ENCODE results near the gene PIGL.
"Not testable (repeated sequence)": the region's sequence is repeated elsewhere in the genome, so short reads cannot be mapped to it uniquely, and the experiment has no call there.

Gene PIGL

GRCh38 chr17:16273929-16274339, 56.9 kb downstream of the PIGL start:
- no peak for DNase-seq (ENCODE audit: low read depth)

GRCh38 chr17:16275024-16275423, 58.0 kb downstream of the PIGL start:
- no peak for DNase-seq (ENCODE audit: low read depth)

GRCh38 chr17:16277163-16277562, 60.2 kb downstream of the PIGL start:
- no peak for DNase-seq (ENCODE audit: low read depth)

GRCh38 chr17:16281351-16281750, 64.3 kb downstream of the PIGL start:
- no peak for DNase-seq (ENCODE audit: low read depth)

GRCh38 chr17:16282522-16282921, 65.5 kb downstream of the PIGL start:
- DNase-seq (ENCODE audit: low read depth): no peak

- no peak for DNase-seq (ENCODE audit: low read depth)
Observed at GRCh38 chr17:16283705-16284104, 66.7 kb downstream of the PIGL start.

GRCh38 chr17:16285646-16286008, 68.6 kb downstream of the PIGL start:
- DNase-seq (ENCODE audit: low read depth): no peak

GRCh38 chr17:16286009-16286946, 69.3 kb downstream of the PIGL start:
- DNase-seq (ENCODE audit: low read depth): peak; percentile 15

GRCh38 chr17:16286947-16287562, 70.0 kb downstream of the PIGL start:
- DNase-seq (ENCODE audit: low read depth): no peak

- DNase-seq (ENCODE audit: low read depth): no peak
Observed at GRCh38 chr17:16287563-16288027, 70.6 kb downstream of the PIGL start.

- DNase-seq (ENCODE audit: low read depth): no peak
Observed at GRCh38 chr17:16288860-16289571, 72.0 kb downstream of the PIGL start.

GRCh38 chr17:16293931-16294330, 76.9 kb downstream of the PIGL start:
- no peak for DNase-seq (ENCODE audit: low read depth)

- DNase-seq (ENCODE audit: low read depth): no peak
Observed at GRCh38 chr17:16294560-16294959, 77.5 kb downstream of the PIGL start.

- DNase-seq (ENCODE audit: low read depth): not testable (repeated sequence)
Observed at GRCh38 chr17:16296072-16296471, 79.1 kb downstream of the PIGL start.

GRCh38 chr17:16297367-16298139, 80.5 kb downstream of the PIGL start:
- DNase-seq (ENCODE audit: low read depth): no peak

GRCh38 chr17:16298140-16298662, 81.2 kb downstream of the PIGL start:
- DNase-seq (ENCODE audit: low read depth): no peak

- no peak for DNase-seq (ENCODE audit: low read depth)
Observed at GRCh38 chr17:16300554-16300953, 83.5 kb downstream of the PIGL start.

- no peak for DNase-seq (ENCODE audit: low read depth)
Observed at GRCh38 chr17:16301963-16302855, 85.2 kb downstream of the PIGL start.

- DNase-seq (ENCODE audit: low read depth): no peak
Observed at GRCh38 chr17:16302856-16303255, 85.8 kb downstream of the PIGL start.

- no peak for DNase-seq (ENCODE audit: low read depth)
Observed at GRCh38 chr17:16304830-16305229, 87.8 kb downstream of the PIGL start.

GRCh38 chr17:16306211-16306610, 89.2 kb downstream of the PIGL start:
- no peak for DNase-seq (ENCODE audit: low read depth)

Measured in stimulated activated CD8-positive, alpha-beta memory T cell treated with anti-CD3 and anti-CD28 coated beads, Interleukin-15, amount 100 ng/mL, for 24 hours (primary cell).